ENCODE results near the gene VGLL3.

- TF ChIP-seq CTCF (conservative IDR thresholded peaks at IDR 0.05; ENCODE audit: low read length): no peak
- TF ChIP-seq EZH2phosphoT487 (IDR thresholded peaks at IDR 0.05; ENCODE audit: borderline replicate concordance): no peak
These were observed 4.6 kb upstream of the VGLL3 start for GRCh38 chr3:86995537-86995936.

All from Loucy (cell line).